HG03039 (cell line): Measurements from ENCODE around the gene KIT.
"Not testable (repeated sequence)": the region's sequence is repeated elsewhere in the genome, so short reads cannot be mapped to it uniquely, and the experiment has no call there.

Source experiments
- ATAC-seq: cut with Tn5 transposase; IDR thresholded peaks from one replicate; pipeline ENCODE4 v1.9.1; 2021; ENCODE audit warnings: mild to moderate bottlenecking, moderate library complexity; ENCODE audit not compliant: unreplicated experiment

Gene KIT

DNA sequence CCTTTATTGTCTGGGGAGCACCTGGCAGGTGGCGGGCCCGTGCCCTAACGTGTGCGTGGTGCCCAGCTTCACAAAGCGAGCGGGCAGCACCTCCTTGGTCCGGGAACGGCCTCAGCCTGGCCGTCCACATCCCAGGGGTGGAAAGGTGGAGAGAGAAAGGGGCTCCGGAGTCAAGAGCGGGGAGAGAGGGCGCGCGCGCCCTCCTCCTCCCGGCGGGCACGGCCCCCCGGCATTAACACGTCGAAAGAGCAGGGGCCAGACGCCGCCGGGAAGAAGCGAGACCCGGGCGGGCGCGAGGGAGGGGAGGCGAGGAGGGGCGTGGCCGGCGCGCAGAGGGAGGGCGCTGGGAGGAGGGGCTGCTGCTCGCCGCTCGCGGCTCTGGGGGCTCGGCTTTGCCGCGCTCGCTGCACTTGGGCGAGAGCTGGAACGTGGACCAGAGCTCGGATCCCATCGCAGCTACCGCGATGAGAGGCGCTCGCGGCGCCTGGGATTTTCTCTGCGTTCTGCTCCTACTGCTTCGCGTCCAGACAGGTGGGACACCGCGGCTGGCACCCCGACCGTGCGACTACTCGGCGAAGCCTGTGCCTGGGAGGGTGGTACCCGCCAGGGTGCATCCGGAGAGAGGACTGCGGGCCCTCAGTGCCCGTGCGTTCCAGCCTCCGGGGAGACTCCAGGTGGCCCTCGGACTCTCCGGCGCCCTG lies at the start of gene KIT:
TSS of gene KIT (plus strand) at position 407 of the 701 bp plus-strand sequence. CDS start at position 465, 58 bp downstream.
- ATAC-seq, result no peak

- no peak for ATAC-seq
Measured at GRCh38 chr4:54609310-54609709, 48.4 kb upstream of the KIT start.

GRCh38 chr4:54614149-54614548 lies 43.6 kb upstream of the KIT start:
- ATAC-seq, result no peak

DNA sequence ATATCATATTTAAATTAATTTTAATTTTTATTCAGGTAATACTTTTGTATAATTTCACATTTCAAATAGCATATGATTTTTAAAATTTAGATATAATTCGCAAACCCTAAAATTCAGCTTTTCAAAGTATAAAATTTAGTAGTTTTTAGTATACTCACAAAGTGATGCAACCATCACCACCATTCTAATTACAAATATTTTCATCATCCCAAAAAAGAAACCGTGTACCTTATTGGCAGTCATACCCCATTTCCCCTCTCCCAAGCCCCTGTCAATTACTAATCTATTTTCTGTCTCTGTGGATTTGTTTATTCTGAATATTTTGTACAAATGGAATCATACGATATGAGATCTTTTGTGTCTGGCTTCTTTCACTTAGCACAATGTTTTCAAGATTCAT lies 37.0 kb upstream of the KIT start:
- ATAC-seq, result no peak

DNA sequence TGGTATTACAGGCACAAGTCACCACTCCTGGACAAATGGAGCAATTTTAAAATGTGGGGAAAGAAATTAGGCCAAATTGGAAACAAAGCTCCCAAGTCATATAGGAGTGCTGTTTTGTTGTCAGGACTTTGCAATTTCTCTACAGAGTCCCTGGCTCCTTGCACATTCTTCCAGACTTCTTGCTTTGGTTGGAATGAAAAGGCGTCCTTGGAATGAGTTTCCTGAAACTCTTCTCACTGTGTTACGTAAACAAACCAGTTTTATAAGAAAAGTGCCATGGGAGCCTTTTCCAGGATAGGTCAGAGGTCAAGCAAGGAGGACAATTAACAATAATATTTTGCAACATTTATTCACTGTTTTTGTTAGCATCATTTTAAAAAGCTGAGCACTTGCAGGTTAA lies 32.4 kb upstream of the KIT start:
- ATAC-seq, result no peak

- no peak for ATAC-seq
Measured at GRCh38 chr4:54626113-54626512, 31.6 kb upstream of the KIT start.

DNA sequence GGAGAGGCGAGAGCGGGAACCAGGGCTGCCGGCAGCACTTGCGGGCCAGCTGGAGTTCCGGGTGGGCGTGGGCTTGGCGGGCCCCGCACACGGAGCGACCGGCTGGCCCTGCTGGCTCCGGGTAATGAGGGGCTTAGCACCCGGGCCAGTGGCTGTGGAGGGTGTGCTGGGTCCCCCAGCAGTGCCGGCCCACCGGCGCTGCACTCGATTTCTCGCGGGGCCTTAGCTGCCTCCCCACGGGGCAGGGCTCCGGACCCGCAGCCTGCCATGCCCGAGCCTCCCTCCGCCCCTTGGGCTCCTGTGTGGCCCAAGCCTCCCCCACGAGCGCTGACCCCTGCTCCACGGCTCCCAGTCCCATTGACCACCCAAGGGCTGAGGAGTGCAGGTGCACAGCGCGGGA lies 25.2 kb upstream of the KIT start:
- ATAC-seq, result no peak

DNA sequence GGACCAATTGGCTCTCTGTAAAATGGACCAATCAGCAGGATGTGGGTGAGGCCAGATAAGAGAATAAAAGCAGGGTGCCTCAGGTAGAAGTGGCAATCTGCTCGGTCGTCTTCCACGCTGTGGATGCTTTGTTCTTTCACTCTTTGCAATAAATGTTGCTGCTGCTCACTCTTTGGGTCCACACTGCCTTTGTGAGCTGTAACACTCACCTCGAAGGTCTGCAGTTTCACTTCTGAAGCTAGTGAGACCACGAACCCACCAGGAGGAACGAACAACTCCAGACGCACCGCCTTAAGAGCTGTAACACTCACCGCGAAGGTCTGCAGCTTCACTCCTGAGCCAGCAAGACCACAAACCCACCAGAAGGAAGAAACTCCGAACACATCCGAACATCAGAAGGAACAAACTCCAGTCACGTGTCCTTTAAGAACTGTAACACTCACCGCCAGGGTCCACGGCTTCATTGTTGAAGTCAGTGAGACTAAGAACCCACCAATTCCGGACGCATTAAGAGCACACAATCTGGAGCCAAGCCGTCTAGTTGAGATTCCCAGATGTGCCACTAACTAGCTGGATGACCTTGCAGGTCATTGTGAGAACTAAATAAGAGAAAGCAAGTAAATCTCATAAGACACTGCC lies 24.5 kb upstream of the KIT start:
- ATAC-seq, result not testable (repeated sequence)

DNA sequence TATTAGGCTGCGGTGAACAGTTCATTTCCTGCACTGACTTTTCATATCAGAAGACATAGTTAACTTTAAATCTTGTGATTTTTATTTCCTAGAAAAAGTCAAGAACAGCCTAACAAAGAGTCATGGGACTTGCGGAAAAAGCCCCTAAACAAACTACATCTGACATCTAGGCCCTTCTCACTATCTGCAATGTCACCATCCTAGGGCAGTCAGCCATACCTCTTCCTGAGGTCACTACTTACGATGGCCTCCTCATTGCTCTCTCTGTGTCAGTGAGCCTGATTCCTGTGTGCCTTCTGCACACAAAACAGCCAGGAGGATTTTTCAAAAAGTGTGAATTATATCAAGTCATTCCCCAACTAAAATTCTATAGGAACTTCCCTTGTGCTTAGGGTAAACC lies 22.4 kb upstream of the KIT start:
- ATAC-seq, result no peak

- ATAC-seq, result no peak
Measured at GRCh38 chr4:54637325-54637724, 20.4 kb upstream of the KIT start.

DNA sequence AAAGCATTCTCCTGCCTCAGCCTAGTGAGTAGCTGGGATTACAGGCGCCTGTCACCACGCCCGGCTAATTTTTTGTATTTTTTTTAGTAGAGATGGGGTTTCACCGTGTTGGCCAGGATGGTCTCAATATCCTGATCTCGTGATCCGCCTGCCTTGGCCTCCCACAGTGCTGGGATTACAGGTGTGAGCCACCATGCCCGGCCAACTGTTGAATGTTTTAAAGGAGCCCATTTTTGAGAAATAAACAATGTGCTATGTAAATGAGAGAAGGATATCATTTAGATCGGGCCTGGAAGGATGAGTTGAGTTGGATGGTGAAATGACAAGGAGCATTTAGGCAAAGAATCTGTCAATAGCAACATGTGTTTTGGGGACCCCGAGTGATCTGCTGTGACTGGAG lies 16.7 kb upstream of the KIT start:
- ATAC-seq, result not testable (repeated sequence)

- ATAC-seq, result no peak
Measured at GRCh38 chr4:54643172-54643571, 14.6 kb upstream of the KIT start.

GRCh38 chr4:54643958-54644751 lies 13.6 kb upstream of the KIT start:
- ATAC-seq, result no peak

GRCh38 chr4:54645830-54646229 lies 11.9 kb upstream of the KIT start:
- no peak for ATAC-seq

- ATAC-seq, result no peak
Measured at GRCh38 chr4:54647070-54647469, 10.7 kb upstream of the KIT start.

GRCh38 chr4:54651050-54651449 lies 6.7 kb upstream of the KIT start:
- ATAC-seq, result no peak

DNA sequence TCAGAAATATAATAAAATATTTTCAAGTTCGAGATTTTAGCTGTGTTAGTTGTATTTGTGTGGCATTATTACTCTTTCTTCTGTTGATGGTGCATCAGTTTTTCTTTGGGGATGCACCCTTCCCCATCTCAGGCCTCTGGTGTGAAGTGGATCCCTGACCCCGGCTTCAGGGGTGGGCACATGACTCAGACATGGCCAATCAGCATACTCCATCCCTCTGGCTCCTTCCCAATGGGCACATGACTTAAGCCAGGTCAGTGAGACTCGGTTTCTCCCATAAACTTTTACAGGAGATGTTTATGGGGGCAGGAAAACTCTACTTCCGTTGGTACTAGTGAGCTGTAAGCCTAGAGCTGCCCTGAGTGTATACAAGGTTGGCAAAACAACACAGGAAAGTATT lies 3.0 kb upstream of the KIT start:
- no peak for ATAC-seq

- ATAC-seq, result no peak
Measured at GRCh38 chr4:54657185-54657550, 589 bp upstream of the KIT start.

GRCh38 chr4:54658252-54659093 lies 716 bp downstream of the KIT start:
- ATAC-seq, result no peak

- ATAC-seq, result no peak
Measured at GRCh38 chr4:54659313-54659712, 1.6 kb downstream of the KIT start.
